K562 (cell line): Measurements from ENCODE around the gene INMT. TPM values are rescaled to one million over a fixed set of nuclear protein-coding genes. Genes with fewer than 3 reads are reported as not detected.

Source experiments
- ATAC-seq: fragments of 200-7000 bp; cut with Tn5 transposase; 3 replicates; pipeline ENCODE4 v1.9.1; 2020; ENCODE audit warnings: moderate library complexity
- BruUV-seq: library from RNA; stranded (reverse); fragments of 400-500 nt; replicated peaks from 2 replicates; lab custom pipeline; 2021; lab: Mats Ljungman, UMichigan
- CTCF ChIA-PET: fragments of 300-600 bp; formaldehyde crosslinking; extraction: SDS; loops from one replicate; lab custom pipeline; 2021; ENCODE audit warnings: low intra/inter-chr PET ratio; lab: Yijun Ruan, JAX
- POLR2A ChIA-PET: fragments of 300-600, 350-650 bp; sonication (Branson Sonifier 250); formaldehyde crosslinking; extraction: SDS; loops from one replicate; lab custom pipeline; 2021; ENCODE audit warnings: antibody characterized with exemption, inconsistent platforms; lab: Yijun Ruan, JAX
- DNase-seq, 4 experiments: peaks; one replicate each; pipeline versions ENCODE4 v3.0.0 to v3.0.0-alpha.2; 2011 to 2018; ENCODE audit warnings: low spot score in 3 of 4, mixed read lengths in 3 of 4; ENCODE audit errors: extremely low read depth in 1 of 4
- FAIRE-seq: peaks from 2 replicates; lab custom pipeline; 2011; peaks lifted over from hg19 to GRCh38; lab: Jason Lieb, UNC
- H2AFZ ChIP-seq: 2 replicates; pipeline ENCODE4 v1.6.0; 2011; ENCODE audit warnings: low read depth, low read length, control low read depth, inconsistent platforms
- H3K27ac ChIP-seq: fragments of 200-600 bp; 3 replicates; pipeline ENCODE4 v1.8.0; 2011; ENCODE audit warnings: low read depth, mild to moderate bottlenecking, control low read depth, inconsistent platforms, low read length, moderate library complexity, mixed read lengths; ENCODE audit errors: extremely low read depth
- H3K27me3 ChIP-seq, 2 experiments: fragments of 300-600 bp in 1 of 2; 2 replicates in 1 of 2; 3 replicates in 1 of 2; pipeline versions ENCODE4 v1.6.0 to v1.8.0; 2011; ENCODE audit warnings: inconsistent platforms in 2 of 2, low read length in 2 of 2, mild to moderate bottlenecking in 1 of 2, mixed read lengths in 1 of 2, moderate library complexity in 1 of 2; ENCODE audit not compliant: control insufficient read depth in 2 of 2, insufficient read depth in 2 of 2
- H3K36me3 ChIP-seq: fragments of 300-600 bp; 3 replicates; pipeline ENCODE4 v1.8.0; 2011; ENCODE audit warnings: mild to moderate bottlenecking, low read length, inconsistent platforms; ENCODE audit not compliant: control insufficient read depth, insufficient read depth
- H3K4me1 ChIP-seq, 2 experiments: fragments of 200-600 bp in 1 of 2; replicated peaks in 1 of 2; 2 replicates in 1 of 2; 3 replicates in 1 of 2; pipeline versions ENCODE4 v1.5.1 to v1.8.0; 2011; ENCODE audit warnings: inconsistent platforms in 2 of 2, low read length in 2 of 2, mild to moderate bottlenecking in 1 of 2, mixed read lengths in 1 of 2, moderate library complexity in 1 of 2; ENCODE audit not compliant: control insufficient read depth in 2 of 2, insufficient read depth in 2 of 2
- H3K4me2 ChIP-seq: 2 replicates; pipeline ENCODE4 v1.6.1; 2011; ENCODE audit warnings: low read length, control low read depth, inconsistent platforms, mixed read lengths; ENCODE audit not compliant: insufficient read depth
- H3K4me3 ChIP-seq: fragments of 200-600 bp; sonication (generic), shearing (Covaris generic); 2 replicates; pipeline ENCODE4 v1.5.1; 2016; ENCODE audit warnings: control low read depth, inconsistent platforms
- H3K79me2 ChIP-seq: fragments of 200-600 bp; 3 replicates; pipeline ENCODE4 v1.8.0; 2011; ENCODE audit warnings: low read length, inconsistent platforms; ENCODE audit not compliant: control insufficient read depth, insufficient read depth
- H3K9ac ChIP-seq, 2 experiments: 2 replicates each; pipeline versions ENCODE4 v1.6.0 to v1.6.1; 2011; ENCODE audit warnings: low read depth in 2 of 2, low read length in 2 of 2, control low read depth in 1 of 2, inconsistent platforms in 1 of 2, mild to moderate bottlenecking in 1 of 2, mixed read lengths in 1 of 2; ENCODE audit not compliant: insufficient read depth in 1 of 2
- H3K9me1 ChIP-seq: one replicate; pipeline ENCODE4 v1.6.0; 2011; ENCODE audit warnings: inconsistent platforms, mild to moderate bottlenecking, low read length, moderate library complexity; ENCODE audit not compliant: control insufficient read depth, insufficient read depth
- H3K9me3 ChIP-seq: replicated peaks from 2 replicates; pipeline ENCODE4 v1.5.1; 2011; ENCODE audit warnings: low read depth, low read length, inconsistent platforms; ENCODE audit not compliant: control insufficient read depth, insufficient read depth
- H4K20me1 ChIP-seq: replicated peaks from 2 replicates; pipeline ENCODE4 v1.6.1; 2011; ENCODE audit warnings: low read length, inconsistent platforms, mixed read lengths; ENCODE audit not compliant: control insufficient read depth, insufficient read depth
- C11orf30 ChIP-seq: fragments of 450-650 bp; IDR thresholded peaks from 2 replicates; pipeline ENCODE4 v1.6.1; 2016; ENCODE audit warnings: low read depth, mild to moderate bottlenecking
- PBX2 ChIP-seq, 2 experiments: IDR thresholded peaks in 1 of 2; conservative IDR thresholded peaks in 1 of 2; 2 replicates each; pipeline ENCODE4 v1.6.1; 2016; ENCODE audit warnings: low read depth in 2 of 2, mild to moderate bottlenecking in 1 of 2, missing compliant biosample characterization in 1 of 2, missing genetic modification characterization in 1 of 2, moderate library complexity in 1 of 2
- PRMT5 ChIP-seq: sonication (generic); formaldehyde crosslinking; IDR thresholded peaks from 2 replicates; pipeline ENCODE4 v1.5.0; 2020; ENCODE audit warnings: missing genetic modification reagents
- SMAD4 ChIP-seq: fragments of 250-450 bp; sonication (Bioruptor Pico); conservative IDR thresholded peaks from 2 replicates; pipeline ENCODE4 v1.8.0; 2021; ENCODE audit warnings: inconsistent platforms, mild to moderate bottlenecking, moderate library complexity
- ZNF316 ChIP-seq: fragments of 450-650 bp; IDR thresholded peaks from 2 replicates; pipeline ENCODE4 v1.6.1; 2016
- ZNF584 ChIP-seq: fragments of 200-800 bp; sonication (Bioruptor generic); IDR thresholded peaks from 2 replicates; pipeline ENCODE4 v1.6.1; 2016; ENCODE audit warnings: low read depth, mild to moderate bottlenecking, missing genetic modification characterization, missing compliant biosample characterization
- WGBS: fragments of 100-300 bp; shearing (Covaris generic); methylation state at CpG from one replicate; pipeline ENCODE4 v1.1.6; 2016; ENCODE audit warnings: low coverage, mixed read lengths; ENCODE audit not compliant: insufficient coverage; ENCODE audit errors: missing lambda C conversion rate; 5-methylcytosine and 5-hydroxymethylcytosine counted together
- in situ Hi-C: fragments of 300-500 bp; cut with MboI; formaldehyde crosslinking; loops from 4 replicates; pipeline ENCODE4 v1.15.0; 2018; ENCODE audit warnings: inconsistent platforms, mixed read lengths
- intact Hi-C: fragments of 100-400 bp; cut with micrococcal nuclease; formaldehyde crosslinking; loops from 2 replicates; pipeline ENCODE4 v1.14.2; 2022
- polyA plus RNA-seq, 8 experiments: library from polyadenylated mRNA; depleted of rRNA in 4 of 8; stranded (reverse) in 5 of 8; unstranded in 3 of 8; fragments of >200 nt; fragmentation: Nextera tagmentation in 2 of 8; fragmentation: Illumina TruSeq in 1 of 8; extraction: Ambion mirVana in 2 of 8; extraction: Trizol in 1 of 8; gene quantifications; 2 replicates each; pipeline versions ENCODE4 v1.2.1 to v1.2.3, GENCODE V29; 2011 to 2014; ENCODE audit warnings: inconsistent platforms in 1 of 8, missing spikeins in 1 of 8
- total RNA-seq, 7 experiments: library from RNA; depleted of rRNA in 6 of 7; stranded (reverse); fragments of >200 nt in 6 of 7; fragmentation: Illumina TruSeq in 2 of 7; extraction: Trizol in 2 of 7; gene quantifications; 2 replicates each; pipeline versions ENCODE4 v1.2.1 to v1.2.3, GENCODE V29; 2011 to 2021; ENCODE audit warnings: low replicate concordance in 1 of 7
- TF ChIP-seq, protein P1 (sequence below): fragments of 450-650 bp; IDR thresholded peaks from 2 replicates; pipeline ENCODE4 v1.6.1; 2016; ENCODE audit warnings: antibody characterized with exemption
- TF ChIP-seq, protein P2 (sequence below): fragments of 450-650 bp; IDR thresholded peaks from 2 replicates; pipeline ENCODE4 v1.7.0; 2016; ENCODE audit warnings: borderline replicate concordance
- TF ChIP-seq, protein P3 (sequence below): sonication (generic); formaldehyde crosslinking; IDR thresholded peaks from 2 replicates; pipeline ENCODE4 v1.4.0; 2020; ENCODE audit warnings: mild to moderate bottlenecking, missing genetic modification reagents

The INMT gene
- total and polyA plus RNA-seq, 9 of the 15 experiments (the other 6 are each of a cell fraction or from before 2014, with no cell fraction given) = 0.04 to 0.27 TPM; not detected in 7

DNA sequence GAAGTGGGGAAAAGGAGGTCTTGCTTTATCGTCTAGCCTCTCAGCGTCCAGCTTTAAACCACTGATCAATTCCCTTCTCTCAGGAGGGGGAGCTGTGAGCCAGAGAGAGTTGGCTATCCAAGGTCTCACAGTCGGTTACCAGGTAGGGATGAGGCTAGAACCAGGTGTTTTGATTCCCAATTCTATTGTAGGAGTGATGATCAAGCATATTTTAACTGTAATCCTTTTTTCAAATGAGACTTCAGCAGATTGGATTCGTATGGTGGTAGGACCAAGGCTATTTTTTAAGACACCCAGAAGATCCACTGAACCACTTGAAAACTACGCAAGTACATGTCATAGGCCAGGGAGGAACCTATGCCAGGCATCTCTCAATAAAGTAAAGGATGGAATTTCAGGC, 27.6 kb downstream of the INMT start:
- Histone ChIP-seq H3K9me3 (no peaks in the 10 kb centered on the region), H3K4me3 (no peak overlapping the region)
- no peak for ATAC-seq
- TF ChIP-seq C11orf30 (peak; percentile 50; the same call in 1 of the 2 replicates), PBX2 (CRISPR knock-in tag; IDR thresholded peaks at IDR 0.05; ENCODE audit: low read depth) (no peak), PBX2 (tag; conservative IDR thresholded peaks at IDR 0.05; ENCODE audit: low read depth) (no peak), SMAD4 (CRISPR knock-in tag) (no peak), PRMT5 (CRISPR knock-in tag) (no peak), ZNF316 (peak; percentile 58; the same call in 1 of the 2 replicates), ZNF584 (CRISPR knock-in tag) (no peak)
- TF ChIP-seq, protein P1, sequence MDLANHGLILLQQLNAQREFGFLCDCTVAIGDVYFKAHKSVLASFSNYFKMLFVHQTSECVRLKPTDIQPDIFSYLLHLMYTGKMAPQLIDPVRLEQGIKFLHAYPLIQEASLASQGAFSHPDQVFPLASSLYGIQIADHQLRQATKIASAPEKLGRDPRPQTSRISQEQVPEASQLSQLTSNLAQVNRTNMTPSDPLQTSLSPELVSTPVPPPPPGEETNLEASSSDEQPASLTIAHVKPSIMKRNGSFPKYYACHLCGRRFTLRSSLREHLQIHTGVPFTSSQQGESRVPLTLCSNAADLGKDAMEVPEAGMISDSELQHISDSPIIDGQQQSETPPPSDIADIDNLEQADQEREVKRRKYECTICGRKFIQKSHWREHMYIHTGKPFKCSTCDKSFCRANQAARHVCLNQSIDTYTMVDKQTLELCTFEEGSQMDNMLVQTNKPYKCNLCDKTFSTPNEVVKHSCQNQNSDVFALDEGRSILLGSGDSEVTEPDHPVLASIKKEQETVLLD = no peak
- TF ChIP-seq, protein P2, sequence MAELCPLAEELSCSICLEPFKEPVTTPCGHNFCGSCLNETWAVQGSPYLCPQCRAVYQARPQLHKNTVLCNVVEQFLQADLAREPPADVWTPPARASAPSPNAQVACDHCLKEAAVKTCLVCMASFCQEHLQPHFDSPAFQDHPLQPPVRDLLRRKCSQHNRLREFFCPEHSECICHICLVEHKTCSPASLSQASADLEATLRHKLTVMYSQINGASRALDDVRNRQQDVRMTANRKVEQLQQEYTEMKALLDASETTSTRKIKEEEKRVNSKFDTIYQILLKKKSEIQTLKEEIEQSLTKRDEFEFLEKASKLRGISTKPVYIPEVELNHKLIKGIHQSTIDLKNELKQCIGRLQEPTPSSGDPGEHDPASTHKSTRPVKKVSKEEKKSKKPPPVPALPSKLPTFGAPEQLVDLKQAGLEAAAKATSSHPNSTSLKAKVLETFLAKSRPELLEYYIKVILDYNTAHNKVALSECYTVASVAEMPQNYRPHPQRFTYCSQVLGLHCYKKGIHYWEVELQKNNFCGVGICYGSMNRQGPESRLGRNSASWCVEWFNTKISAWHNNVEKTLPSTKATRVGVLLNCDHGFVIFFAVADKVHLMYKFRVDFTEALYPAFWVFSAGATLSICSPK = no peak
- TF ChIP-seq, protein P3, sequence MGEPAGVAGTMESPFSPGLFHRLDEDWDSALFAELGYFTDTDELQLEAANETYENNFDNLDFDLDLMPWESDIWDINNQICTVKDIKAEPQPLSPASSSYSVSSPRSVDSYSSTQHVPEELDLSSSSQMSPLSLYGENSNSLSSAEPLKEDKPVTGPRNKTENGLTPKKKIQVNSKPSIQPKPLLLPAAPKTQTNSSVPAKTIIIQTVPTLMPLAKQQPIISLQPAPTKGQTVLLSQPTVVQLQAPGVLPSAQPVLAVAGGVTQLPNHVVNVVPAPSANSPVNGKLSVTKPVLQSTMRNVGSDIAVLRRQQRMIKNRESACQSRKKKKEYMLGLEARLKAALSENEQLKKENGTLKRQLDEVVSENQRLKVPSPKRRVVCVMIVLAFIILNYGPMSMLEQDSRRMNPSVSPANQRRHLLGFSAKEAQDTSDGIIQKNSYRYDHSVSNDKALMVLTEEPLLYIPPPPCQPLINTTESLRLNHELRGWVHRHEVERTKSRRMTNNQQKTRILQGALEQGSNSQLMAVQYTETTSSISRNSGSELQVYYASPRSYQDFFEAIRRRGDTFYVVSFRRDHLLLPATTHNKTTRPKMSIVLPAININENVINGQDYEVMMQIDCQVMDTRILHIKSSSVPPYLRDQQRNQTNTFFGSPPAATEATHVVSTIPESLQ (CRISPR knock-in tag) = no peak
- TF ChIP-seq, all 486 proteins: peak for 2
- FAIRE-seq = no peak
- Histone ChIP-seq H3K79me2 (peaks cover 29% of the 10 kb centered on the region), H3K9me1 (no peaks in the 10 kb centered on the region), H3K27me3 (no peaks in the 10 kb centered on the region), H3K36me3 (peaks cover 79% of the 10 kb centered on the region), H2AFZ (no peak overlapping the region), H3K4me1 (peaks cover 0 to 2% of the 10 kb centered on the region in 2 experiments; a peak in 1 of 5 replicates), H3K9ac (no peak overlapping the region), H3K4me2 (no peak overlapping the region), H4K20me1 (no peaks in the 10 kb centered on the region), H3K27ac (no peak overlapping the region)
- in situ Hi-C loops = no loop called here
- 77% methylated on average over 5 of the region's 5 CpGs for WGBS
- no peak for DNase-seq
- ChIA-PET POLR2A (no interaction called here), CTCF (no interaction called here)
- intact Hi-C loops = no loop called here
- no TSS peak for BruUV-seq
